Uterus (tissue), 4 donors: Measurements from ENCODE around the gene MUSK. TPM values are rescaled to one million over a fixed set of nuclear protein-coding genes. Genes with fewer than 3 reads are reported as not detected.
A peak's percentile ranks its signal among the peaks of the same experiment; 100 is the strongest.

Source experiments
- DNase-seq, 2 donors: peaks; one replicate each; pipeline ENCODE4 v3.0.0-alpha.2; 2019 to 2020
- H3K27ac ChIP-seq, 2 donors: fragments of 200-600 bp; sonication (generic); 1 replicate in 1 of 2; 2 replicates in 1 of 2; pipeline ENCODE4 v1.5.1; 2016 to 2018
- H3K27me3 ChIP-seq, 2 donors: fragments of 200-600 bp; sonication (generic); one replicate each; pipeline ENCODE4 v1.5.1; 2018 to 2019; ENCODE audit warnings: control low read depth in 1 of 2
- H3K36me3 ChIP-seq, 2 donors: fragments of 200-600 bp; sonication (generic); one replicate each; pipeline ENCODE4 v1.5.1; 2019; ENCODE audit warnings: control low read depth in 1 of 2
- H3K4me1 ChIP-seq, 2 donors: fragments of 200-600 bp; sonication (generic); one replicate each; pipeline ENCODE4 v1.5.1; 2018 to 2019; ENCODE audit warnings: control low read depth in 1 of 2
- H3K4me3 ChIP-seq, 2 donors: fragments of 200-600 bp; sonication (generic); 1 replicate in 1 of 2; 2 replicates in 1 of 2; pipeline ENCODE4 v1.5.1; 2018 to 2019; ENCODE audit warnings: mild to moderate bottlenecking in 1 of 2
- H3K9me3 ChIP-seq, 2 donors: fragments of 200-600 bp; sonication (generic); one replicate each; pipeline ENCODE4 v1.5.1; 2019; ENCODE audit warnings: control low read depth in 1 of 2
- POLR2A ChIP-seq, 2 donors: fragments of 450-650 bp; IDR thresholded peaks; one replicate each; pipeline ENCODE4 v1.6.1; 2016; ENCODE audit warnings: antibody characterized with exemption in 2 of 2, mild to moderate bottlenecking in 1 of 2, moderate library complexity in 1 of 2
- intact Hi-C: fragments of 100-400 bp; cut with DNase I; formaldehyde crosslinking; loops from one replicate; pipeline ENCODE4 v1.15.1; 2023; ENCODE audit warnings: low total_unique reads
- total RNA-seq, 4 donors: library from RNA; depleted of rRNA in 3 of 4; stranded (reverse); fragments of >200 nt in 3 of 4; gene quantifications; one replicate each; pipeline versions ENCODE4 v1.1.0 to v1.2.4, GENCODE V29; 2014 to 2023
- TF ChIP-seq, protein P1 (sequence below), 4 experiments: fragments of 200-600 bp in 2 of 4; fragments of 450-650 bp in 2 of 4; sonication (generic) in 2 of 4; IDR thresholded peaks; one replicate each; pipeline ENCODE4 v1.5.1; 2016 to 2019; ENCODE audit warnings: antibody characterized with exemption in 4 of 4, mild to moderate bottlenecking in 2 of 4, moderate library complexity in 1 of 4
- donor health status: DM: yes; HTN: yes; CAD: no.

MUSK gene
- total RNA-seq, 4 donors from 2014 or later: 11.5 TPM; not detected in 3

- TF ChIP-seq, protein P1, sequence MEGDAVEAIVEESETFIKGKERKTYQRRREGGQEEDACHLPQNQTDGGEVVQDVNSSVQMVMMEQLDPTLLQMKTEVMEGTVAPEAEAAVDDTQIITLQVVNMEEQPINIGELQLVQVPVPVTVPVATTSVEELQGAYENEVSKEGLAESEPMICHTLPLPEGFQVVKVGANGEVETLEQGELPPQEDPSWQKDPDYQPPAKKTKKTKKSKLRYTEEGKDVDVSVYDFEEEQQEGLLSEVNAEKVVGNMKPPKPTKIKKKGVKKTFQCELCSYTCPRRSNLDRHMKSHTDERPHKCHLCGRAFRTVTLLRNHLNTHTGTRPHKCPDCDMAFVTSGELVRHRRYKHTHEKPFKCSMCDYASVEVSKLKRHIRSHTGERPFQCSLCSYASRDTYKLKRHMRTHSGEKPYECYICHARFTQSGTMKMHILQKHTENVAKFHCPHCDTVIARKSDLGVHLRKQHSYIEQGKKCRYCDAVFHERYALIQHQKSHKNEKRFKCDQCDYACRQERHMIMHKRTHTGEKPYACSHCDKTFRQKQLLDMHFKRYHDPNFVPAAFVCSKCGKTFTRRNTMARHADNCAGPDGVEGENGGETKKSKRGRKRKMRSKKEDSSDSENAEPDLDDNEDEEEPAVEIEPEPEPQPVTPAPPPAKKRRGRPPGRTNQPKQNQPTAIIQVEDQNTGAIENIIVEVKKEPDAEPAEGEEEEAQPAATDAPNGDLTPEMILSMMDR (IDR thresholded peaks at IDR 0.05): no peak
- TF ChIP-seq POLR2A (IDR thresholded peaks at IDR 0.05): no peak
- Histone ChIP-seq H3K36me3 (no peaks in the 10 kb centered on the region), H3K27ac (no peak overlapping the region), H3K4me1 (peaks cover 0 to 13% of the 10 kb centered on the region in 2 donors), H3K27me3 (no peaks in the 10 kb centered on the region), H3K9me3 (no peaks in the 10 kb centered on the region), H3K4me3 (no peak overlapping the region)
- intact Hi-C loops: no loop called here
- DNase-seq: no peak
These were observed 70.4 kb downstream of the MUSK start for GRCh38 chr9:110738982-110739381.

DNA sequence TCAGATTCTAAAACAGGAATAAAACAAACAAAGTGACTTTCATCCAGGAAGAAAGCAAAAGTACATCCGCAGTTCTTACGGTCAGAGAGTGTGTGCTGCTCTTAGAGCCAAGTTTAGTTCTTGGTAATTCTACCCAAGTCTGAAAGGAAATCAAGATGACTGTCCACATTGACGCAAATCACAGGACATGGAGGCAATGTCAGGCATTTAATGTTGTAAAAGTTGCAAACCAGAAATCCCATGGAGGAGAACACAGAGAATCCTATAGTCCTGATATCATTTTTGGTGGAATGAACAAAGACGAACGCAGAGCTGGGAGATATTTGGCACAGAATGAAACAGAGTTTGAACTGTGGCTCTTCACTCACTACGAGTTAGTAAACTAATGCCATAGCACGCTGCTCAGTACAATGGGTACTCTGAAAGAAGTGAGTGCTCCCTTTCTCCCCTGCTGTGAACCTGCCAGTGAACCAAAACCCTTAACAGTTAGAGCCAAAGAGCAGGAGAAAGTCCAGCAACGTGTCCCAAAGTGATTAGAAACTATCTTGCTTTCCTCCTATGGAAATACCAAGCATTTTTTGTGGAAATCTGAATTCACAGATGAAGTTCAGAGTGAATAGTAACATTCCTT lies 74.3 kb downstream of the MUSK start:
- no peak for DNase-seq
- Histone ChIP-seq H3K36me3 (no peaks in the 10 kb centered on the region), H3K9me3 (no peaks in the 10 kb centered on the region), H3K27ac (peak overlapping the region; percentile 82 to 88), H3K4me1 (peaks cover 7 to 25% of the 10 kb centered on the region in 2 donors), H3K27me3 (no peaks in the 10 kb centered on the region), H3K4me3 (no peak overlapping the region)
- intact Hi-C loops: no loop called here
- TF ChIP-seq, protein P1 (IDR thresholded peaks at IDR 0.05): no peak
- no peak for TF ChIP-seq POLR2A (IDR thresholded peaks at IDR 0.05)

GRCh38 chr9:110744715-110745384 lies 76.3 kb downstream of the MUSK start:
- H3K27me3 ChIP-seq: no peaks in the 10 kb centered on the region
- DNase-seq: peak; percentile 51 to 79
- intact Hi-C loops: no loop called here
- H3K4me1 ChIP-seq: peaks cover 7 to 25% of the 10 kb centered on the region in 2 donors
- no peaks in the 10 kb centered on the region for H3K9me3 ChIP-seq
- no peaks in the 10 kb centered on the region for H3K36me3 ChIP-seq
- TF ChIP-seq POLR2A (IDR thresholded peaks at IDR 0.05): no peak
- TF ChIP-seq, protein P1 (IDR thresholded peaks at IDR 0.05): no peak
- no peak overlapping the region for H3K4me3 ChIP-seq
- peak overlapping the region; percentile 82 to 88 for H3K27ac ChIP-seq

- no peak for DNase-seq
- Histone ChIP-seq H3K27me3 (no peaks in the 10 kb centered on the region), H3K9me3 (no peaks in the 10 kb centered on the region), H3K27ac (peak overlapping the region; percentile 82 to 88), H3K36me3 (no peaks in the 10 kb centered on the region), H3K4me1 (peaks cover 7 to 25% of the 10 kb centered on the region in 2 donors), H3K4me3 (no peak overlapping the region)
- intact Hi-C loops: no loop called here
- TF ChIP-seq, protein P1 (IDR thresholded peaks at IDR 0.05): no peak
- TF ChIP-seq POLR2A (IDR thresholded peaks at IDR 0.05): no peak
These were observed 77.1 kb downstream of the MUSK start for GRCh38 chr9:110745676-110746075.

- TF ChIP-seq, protein P1 (IDR thresholded peaks at IDR 0.05): no peak
- no peak for TF ChIP-seq POLR2A (IDR thresholded peaks at IDR 0.05)
- intact Hi-C loops: no loop called here
- DNase-seq: no peak
- Histone ChIP-seq H3K36me3 (no peaks in the 10 kb centered on the region), H3K4me1 (peaks cover 7 to 24% of the 10 kb centered on the region in 2 donors), H3K27ac (peak overlapping the region; percentile 82 to 88), H3K27me3 (no peaks in the 10 kb centered on the region), H3K4me3 (no peak overlapping the region), H3K9me3 (no peaks in the 10 kb centered on the region)
These were observed 77.8 kb downstream of the MUSK start for GRCh38 chr9:110746211-110746930.
